IPS-18c (cell line): ENCODE measurements around the gene NXPE4.
"Not testable (repeated sequence)": the region's sequence is repeated elsewhere in the genome, so short reads cannot be mapped to it uniquely, and the experiment has no call there.

Source experiments
- H3K4me3 ChIP-seq: 2 replicates; pipeline ENCODE4 v1.7.0; 2013; ENCODE audit warnings: low read depth, mild to moderate bottlenecking, low read length, moderate library complexity; ENCODE audit not compliant: insufficient read depth
- H3K9me3 ChIP-seq: one replicate; pipeline ENCODE4 v1.6.1; 2013; ENCODE audit warnings: mild to moderate bottlenecking, low read length, moderate library complexity; ENCODE audit not compliant: control insufficient read depth, insufficient read depth

NXPE4 gene

GRCh38 chr11:114613094-114613493 lies 17.5 kb upstream of the NXPE4 start:
- not testable (repeated sequence) for H3K4me3 ChIP-seq, H3K9me3 ChIP-seq

DNA sequence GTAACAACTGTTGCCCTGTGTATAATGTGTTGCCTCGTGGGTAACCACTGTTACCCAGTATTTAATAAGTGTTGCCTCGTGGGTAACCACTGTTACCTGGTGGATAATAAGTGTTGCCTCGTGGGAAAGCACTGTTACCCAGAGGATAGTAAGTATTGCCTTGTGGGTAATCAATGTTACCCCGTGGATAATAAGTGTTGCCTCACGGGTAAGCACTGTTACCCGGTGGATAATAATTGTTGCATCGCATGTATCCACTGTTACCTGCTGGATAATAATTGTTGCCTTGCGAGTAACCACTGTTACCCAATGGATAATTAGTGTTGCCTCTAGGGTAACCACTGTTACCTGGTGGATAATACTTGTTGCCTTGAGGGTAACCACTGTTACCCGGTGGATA lies 17.1 kb upstream of the NXPE4 start:
- Histone ChIP-seq H3K9me3 (no peaks in the 10 kb centered on the region), H3K4me3 (no peak overlapping the region)

DNA sequence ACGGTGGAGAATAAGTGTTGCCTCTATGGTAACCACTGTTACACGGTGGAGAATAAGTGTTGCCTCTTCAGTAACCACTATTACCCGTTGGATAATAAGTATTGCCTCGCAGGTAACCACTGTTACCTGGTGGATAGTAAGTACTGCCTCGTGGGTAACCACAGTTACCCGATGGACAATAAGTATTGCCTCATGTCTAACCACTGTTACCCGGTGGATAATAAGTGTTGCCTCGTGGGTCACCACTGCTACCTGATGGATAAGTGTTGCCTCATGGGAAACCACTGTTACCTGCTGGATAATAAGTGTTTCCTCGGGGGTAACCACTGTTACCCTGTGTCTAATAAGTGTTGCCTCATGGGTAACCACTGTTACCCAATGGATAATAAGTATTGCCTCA lies 16.6 kb upstream of the NXPE4 start:
- not testable (repeated sequence) for H3K9me3 ChIP-seq, H3K4me3 ChIP-seq

- Histone ChIP-seq H3K4me3 (no peak overlapping the region), H3K9me3 (no peaks in the 10 kb centered on the region)
Measured at GRCh38 chr11:114610984-114611944, 15.7 kb upstream of the NXPE4 start.

DNA sequence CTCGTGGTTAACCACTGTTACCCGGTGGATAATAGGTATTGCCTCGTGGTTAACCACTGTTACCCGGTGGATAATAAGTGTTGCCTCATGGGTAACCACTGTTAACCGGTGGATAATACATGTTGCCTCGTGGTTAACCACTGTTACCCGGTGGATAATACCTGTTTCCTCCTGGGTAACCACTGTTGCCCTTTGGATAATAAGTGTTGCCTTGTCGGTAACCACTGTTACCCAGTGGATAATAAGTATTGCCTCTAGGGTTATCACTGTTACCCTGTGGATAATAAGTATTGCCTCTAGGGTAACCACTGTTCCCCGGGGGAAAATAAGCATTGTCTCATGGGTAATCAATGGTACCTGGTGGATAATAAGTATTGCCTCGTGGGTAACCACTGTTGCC lies 15.0 kb upstream of the NXPE4 start:
- Histone ChIP-seq H3K9me3 (peaks cover 5% of the 10 kb centered on the region), H3K4me3 (no peak overlapping the region)

DNA sequence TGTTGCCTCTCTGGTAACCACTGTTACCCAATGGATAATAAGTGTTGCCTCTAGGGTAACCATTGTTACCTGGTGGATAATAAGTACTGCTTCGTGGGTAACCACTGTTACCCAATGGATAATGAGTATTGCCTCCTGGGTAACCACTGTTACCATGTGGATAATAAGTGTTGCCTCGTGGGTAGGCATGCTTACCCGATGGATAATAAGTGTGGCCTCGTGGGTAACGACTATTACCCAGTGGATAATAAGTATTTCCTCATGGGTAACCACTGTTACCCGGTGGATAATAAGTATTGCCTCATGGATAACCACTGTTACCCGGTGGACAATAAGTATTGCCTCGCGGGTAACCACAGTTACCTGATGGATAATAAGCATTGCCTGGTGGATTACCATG lies 13.8 kb upstream of the NXPE4 start:
- no peak overlapping the region for H3K4me3 ChIP-seq
- H3K9me3 ChIP-seq = peaks cover 6% of the 10 kb centered on the region

GRCh38 chr11:114608605-114609004 lies 13.0 kb upstream of the NXPE4 start:
- H3K4me3 ChIP-seq, H3K9me3 ChIP-seq: not testable (repeated sequence)

GRCh38 chr11:114607753-114608459 lies 12.3 kb upstream of the NXPE4 start:
- Histone ChIP-seq H3K4me3 (no peak overlapping the region; the same call in 1 of the 2 replicates), H3K9me3 (peaks cover 6% of the 10 kb centered on the region)

DNA sequence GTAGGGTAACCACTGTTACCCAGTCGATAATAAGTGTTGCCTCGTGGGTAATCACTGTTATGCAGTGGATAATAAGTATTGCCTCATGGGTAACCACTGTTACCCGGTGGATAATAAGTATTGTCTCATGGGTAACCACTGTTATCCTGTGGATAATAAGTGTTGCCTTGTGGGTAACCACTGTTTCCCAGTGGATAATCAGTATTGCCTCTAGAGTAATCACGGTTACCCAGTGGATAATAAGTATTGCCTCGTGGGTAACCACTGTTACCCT lies 11.2 kb upstream of the NXPE4 start:
- not testable (repeated sequence) for H3K4me3 ChIP-seq, H3K9me3 ChIP-seq

DNA sequence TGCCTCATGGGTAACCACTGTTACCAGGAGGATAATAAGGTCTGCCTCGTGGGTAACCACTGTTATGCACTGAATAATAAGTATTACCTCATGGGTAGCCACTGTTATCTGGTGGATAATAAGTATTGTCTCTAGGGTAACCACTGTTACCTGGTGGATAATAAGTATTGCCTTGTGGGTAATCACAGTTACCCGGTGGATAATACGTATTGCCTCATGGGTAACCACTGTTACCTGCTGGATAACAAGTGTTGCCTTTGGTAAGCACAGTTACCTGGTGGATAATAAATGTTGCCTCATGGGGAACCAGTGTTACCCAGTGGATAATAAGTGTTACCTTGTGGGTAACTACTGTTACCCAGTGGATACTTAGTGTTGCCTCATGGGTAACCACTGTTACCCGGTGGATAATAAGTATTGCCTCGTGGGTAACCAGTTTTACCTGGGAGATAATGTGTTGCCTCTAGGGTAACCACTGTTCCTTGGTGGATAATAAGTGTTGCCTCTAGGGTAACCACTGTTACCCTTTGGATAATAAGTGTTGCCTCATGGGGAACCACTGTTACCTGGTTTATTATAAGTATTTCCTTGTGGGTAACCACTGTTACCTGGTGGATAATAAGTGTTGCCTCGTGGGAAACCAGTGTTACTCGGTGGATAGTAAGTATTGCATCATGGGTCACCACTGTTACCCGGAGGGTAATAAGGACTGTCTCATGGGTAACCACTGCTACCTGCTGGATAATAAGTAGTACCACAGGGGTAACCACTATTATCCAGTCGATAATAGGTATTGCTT lies 10.6 kb upstream of the NXPE4 start:
- H3K9me3 ChIP-seq = peaks cover 6% of the 10 kb centered on the region
- H3K4me3 ChIP-seq = no peak overlapping the region

GRCh38 chr11:114605370-114605769 lies 9.8 kb upstream of the NXPE4 start:
- H3K4me3 ChIP-seq = no peak overlapping the region
- H3K9me3 ChIP-seq = peaks cover 6% of the 10 kb centered on the region

DNA sequence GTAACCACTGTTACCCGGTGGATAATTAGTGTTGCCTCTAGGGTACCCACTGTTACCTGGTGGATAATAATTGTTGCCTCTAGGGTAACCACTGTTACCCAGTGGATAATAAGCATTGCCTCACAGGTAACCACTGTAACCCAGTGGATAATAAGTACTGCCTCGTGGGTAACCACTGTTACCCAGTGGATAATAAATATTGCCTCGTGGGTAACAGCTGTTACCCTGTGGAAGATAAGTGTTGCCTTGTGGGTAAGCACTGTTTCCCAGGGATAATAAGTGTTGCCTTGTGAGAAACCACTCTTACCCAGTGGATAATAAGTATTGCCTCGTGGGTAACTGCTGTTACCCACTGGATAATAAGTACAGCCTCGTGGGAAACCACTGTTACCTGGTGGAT lies 9.3 kb upstream of the NXPE4 start:
- Histone ChIP-seq H3K9me3 (peaks cover 6% of the 10 kb centered on the region), H3K4me3 (no peak overlapping the region)

DNA sequence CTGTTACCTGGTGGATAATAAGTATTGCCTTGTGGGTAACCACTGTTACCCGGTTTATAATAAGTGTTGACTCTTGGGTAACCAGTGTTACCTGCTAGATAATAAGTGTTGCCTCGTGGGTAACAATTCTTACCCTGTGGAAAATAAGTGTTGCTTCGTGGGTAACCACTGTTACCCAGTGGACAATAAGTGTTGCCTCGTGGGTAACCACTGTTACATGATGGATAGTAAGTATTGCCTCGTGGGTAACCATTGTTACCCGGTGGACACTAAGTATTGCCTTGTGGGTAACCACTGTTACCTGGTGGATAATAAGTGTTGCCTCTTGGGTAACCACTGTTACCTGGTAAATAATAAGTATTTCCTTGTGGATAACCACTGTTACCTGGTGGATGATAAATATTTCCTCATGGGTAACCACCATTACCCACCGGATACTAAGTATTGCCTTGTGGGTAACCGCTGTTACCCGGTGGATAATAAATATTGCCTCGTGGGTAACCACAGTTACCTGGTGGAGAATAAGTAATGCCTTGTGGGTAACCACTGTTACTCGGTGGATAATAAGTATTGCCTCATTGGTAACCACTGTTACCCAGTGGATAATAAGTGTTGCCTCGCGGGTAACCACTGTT lies 8.7 kb upstream of the NXPE4 start:
- peaks cover 6% of the 10 kb centered on the region for H3K9me3 ChIP-seq
- H3K4me3 ChIP-seq = no peak overlapping the region

- H3K9me3 ChIP-seq, H3K4me3 ChIP-seq: not testable (repeated sequence)
Measured at GRCh38 chr11:114603151-114603550, 7.6 kb upstream of the NXPE4 start.

DNA sequence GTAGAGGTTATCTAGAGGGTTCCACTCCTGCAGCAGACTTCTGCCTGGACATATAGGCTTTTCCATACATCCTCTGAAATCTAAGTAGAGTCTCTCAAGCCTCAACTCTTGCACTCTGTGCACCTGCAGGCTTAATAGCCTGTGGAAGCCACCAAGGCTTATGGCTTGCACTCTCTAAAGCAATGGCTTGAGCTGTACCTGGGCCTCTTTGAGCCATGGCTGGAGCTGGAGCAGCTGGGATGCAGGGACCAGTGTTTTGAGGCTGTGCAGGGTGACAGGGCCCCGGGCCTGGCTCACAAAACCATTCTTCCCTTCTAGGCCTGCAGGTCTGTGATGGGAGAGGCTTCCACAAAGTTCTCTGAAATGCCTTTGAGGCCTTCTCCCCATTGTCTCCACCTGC lies 2.9 kb upstream of the NXPE4 start:
- no peaks in the 10 kb centered on the region for H3K9me3 ChIP-seq
- H3K4me3 ChIP-seq = no peak overlapping the region

DNA sequence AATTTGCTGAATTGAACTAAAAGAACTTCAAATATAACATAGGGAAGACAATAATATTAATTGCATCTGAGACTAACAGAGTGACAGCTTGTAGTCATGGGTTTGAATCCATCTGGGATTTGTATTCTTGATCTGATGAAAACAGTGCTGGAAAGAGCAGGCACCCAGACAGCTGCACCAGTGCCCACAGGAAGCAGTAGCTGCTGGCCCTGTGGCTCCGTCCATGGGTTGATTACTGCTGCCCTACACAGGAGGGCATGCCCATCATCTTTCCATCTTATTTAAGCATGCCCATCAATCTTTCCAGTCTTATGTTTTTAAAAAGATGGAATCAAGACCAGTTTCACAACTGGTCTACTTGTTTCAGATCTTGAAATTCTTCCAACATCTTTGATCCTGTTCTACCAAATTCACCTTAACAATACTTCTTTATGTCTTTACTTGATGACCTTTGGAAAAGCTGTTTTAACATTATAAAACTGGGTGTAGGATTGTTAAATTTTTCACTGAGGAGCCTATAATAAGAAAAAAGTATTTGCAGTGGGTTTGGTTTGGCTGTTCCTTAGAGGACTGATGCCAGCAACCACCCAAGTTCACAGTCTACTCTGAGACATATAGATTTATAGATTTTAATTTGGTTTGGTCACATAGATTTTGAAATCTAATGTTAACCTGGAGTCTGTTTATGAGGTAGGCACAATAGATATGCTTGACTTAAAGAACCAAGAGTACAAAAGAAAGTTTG lies 761 bp upstream of the NXPE4 start:
- Histone ChIP-seq H3K4me3 (no peak overlapping the region), H3K9me3 (no peaks in the 10 kb centered on the region)

- H3K4me3 ChIP-seq = no peak overlapping the region
Measured at GRCh38 chr11:114594703-114595102, 883 bp downstream of the NXPE4 start.

More at GRCh38 chr11:114594703-114595102, 883 bp downstream of the NXPE4 start:
- H3K9me3 ChIP-seq = no peaks in the 10 kb centered on the region
